Measurements from ENCODE around the gene ARMC12.

ARMC12 gene

DNA sequence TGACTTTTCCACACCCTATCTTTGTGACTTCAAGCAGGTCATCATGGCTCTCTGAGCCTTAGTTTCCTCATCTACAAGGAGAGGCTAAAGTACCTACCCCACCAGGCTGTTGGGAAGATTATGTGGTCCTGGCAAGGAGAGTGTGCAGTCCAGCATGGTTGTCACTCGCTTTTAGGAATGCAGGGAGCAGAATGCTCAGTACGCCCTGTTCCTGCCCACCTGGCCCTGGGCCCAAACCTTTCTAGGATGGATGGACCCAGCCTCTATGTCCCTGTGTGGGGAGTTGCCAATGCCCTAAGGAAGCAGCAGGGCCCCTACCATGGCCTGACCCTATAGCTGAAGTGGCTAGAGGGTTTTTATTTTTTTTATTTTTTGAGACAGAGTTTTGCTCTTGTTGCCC, 41.6 kb downstream of the ARMC12 start:
- no peak for DNase-seq

DNA sequence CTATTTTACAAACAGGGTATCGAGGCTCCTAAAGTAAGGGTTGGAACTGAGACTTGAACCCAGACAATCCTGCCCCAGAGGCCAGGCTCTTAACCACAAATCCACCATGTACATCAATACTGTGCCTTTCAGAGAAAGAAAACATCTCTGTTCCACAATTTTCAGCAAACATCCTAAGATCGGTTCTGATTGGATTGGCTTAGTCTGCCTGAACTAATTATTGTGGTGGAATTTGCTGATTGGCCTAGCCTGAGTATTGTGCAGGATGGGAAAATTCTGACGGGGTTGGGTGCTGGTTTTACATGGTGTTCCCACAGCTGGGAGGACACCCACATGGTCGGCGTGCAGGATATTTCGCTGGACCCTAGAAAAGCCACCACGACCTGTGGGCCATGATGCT, 43.9 kb downstream of the ARMC12 start, which contains the start of gene CLPSL1:
CLPSL1 (plus strand) TSS at position 301 of the 400 bp plus-strand sequence; CDS start at position 393, 92 bp downstream.
- no peak for DNase-seq

DNA sequence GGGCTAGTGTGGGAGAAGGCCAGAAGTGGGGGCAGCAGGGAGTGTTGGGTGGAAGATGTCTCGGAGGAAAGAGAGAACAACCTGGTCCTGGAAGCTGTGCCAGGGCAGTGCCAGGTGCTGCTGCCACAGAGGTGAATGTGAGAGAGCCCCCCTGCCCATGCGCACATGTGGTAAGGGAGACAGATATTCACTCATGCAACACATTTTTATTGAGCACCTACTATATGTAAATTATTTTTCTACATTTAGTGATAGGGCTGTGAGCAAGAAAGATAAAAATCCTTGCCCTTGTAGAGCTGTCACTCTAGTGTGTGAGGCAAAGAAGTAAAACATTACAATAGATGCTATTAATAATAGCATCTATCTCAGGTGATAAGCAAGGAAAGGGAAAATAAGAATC, 44.5 kb downstream of the ARMC12 start:
- no peak for DNase-seq

DNA sequence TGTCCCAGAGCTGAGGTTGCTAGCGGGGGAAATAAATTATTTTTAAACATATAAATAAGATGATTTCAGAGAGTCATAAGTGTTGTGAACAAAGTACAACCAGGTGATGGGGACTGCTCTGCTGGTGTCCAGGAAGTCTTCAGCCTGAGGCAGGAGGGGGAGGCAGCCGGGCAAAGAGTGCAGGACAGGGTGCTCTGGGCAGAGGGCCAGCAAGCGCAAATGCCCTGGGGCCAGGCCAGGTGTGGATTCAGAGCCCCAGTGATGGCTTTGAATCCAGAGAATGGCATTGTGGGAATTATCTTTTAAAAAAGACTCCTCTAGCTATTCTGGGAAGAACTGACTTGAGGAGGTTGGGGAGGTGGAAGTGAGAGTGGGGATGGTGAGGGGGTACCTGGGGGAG, 45.6 kb downstream of the ARMC12 start:
- no peak for DNase-seq

DNA sequence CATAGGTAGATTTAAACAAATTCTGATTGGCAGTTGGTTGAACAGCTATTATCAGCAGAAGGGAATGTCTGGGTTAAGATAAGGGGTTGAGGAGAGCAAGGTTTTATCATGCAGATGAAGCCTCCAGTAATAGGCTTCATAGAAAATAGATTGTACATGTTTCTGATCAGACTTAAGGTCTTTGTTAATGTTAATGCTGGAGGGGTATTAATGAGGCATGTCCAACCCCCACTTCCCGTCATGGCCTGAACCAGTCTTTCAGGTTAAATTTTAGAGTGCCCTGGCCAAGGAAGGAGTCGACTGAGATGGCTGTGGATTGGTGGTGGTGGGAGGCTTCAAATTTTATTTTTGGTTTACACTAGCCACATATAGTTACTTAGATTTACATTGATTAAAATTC, 47.4 kb downstream of the ARMC12 start:
- no peak for DNase-seq

DNA sequence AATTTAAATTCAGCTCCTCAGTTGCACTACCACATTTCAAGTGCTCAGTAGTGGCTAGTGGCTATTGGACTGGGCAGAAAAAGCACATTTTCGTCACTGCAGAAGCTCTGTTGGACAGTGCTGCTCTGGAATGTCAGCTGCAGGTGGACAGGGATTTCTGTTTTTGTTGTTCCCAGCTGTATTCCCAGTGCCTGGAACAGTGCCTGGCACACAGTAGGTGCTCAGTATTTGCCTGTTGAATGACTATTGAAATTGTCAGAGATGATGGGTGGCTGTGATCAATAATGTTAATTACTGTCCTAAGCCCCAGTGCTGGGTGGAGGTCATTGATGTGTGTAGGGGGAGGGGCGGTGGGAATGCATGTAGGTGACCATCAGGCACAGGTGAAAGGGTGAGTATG, 49.4 kb downstream of the ARMC12 start:
- DNase-seq, result no peak

DNA sequence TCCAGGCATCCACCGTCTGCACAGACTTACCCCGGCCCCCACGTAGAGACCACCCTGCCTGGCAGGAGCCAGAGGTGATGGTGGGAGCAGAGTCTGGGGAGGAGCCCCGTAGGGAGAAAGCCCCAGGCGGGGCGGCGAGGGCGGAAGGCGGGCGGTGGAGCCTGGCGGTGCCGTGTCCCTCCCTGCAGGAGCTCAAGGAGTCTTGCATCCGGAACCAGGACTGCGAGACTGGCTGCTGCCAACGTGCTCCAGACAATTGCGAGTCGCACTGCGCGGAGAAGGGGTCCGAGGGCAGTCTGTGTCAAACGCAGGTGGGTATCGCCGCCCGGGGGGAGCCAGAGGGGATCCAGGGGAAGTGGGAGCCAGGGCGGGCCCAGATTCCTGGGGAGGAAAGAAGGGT, 50.0 kb downstream of the ARMC12 start:
- DNase-seq, result no peak

DNA sequence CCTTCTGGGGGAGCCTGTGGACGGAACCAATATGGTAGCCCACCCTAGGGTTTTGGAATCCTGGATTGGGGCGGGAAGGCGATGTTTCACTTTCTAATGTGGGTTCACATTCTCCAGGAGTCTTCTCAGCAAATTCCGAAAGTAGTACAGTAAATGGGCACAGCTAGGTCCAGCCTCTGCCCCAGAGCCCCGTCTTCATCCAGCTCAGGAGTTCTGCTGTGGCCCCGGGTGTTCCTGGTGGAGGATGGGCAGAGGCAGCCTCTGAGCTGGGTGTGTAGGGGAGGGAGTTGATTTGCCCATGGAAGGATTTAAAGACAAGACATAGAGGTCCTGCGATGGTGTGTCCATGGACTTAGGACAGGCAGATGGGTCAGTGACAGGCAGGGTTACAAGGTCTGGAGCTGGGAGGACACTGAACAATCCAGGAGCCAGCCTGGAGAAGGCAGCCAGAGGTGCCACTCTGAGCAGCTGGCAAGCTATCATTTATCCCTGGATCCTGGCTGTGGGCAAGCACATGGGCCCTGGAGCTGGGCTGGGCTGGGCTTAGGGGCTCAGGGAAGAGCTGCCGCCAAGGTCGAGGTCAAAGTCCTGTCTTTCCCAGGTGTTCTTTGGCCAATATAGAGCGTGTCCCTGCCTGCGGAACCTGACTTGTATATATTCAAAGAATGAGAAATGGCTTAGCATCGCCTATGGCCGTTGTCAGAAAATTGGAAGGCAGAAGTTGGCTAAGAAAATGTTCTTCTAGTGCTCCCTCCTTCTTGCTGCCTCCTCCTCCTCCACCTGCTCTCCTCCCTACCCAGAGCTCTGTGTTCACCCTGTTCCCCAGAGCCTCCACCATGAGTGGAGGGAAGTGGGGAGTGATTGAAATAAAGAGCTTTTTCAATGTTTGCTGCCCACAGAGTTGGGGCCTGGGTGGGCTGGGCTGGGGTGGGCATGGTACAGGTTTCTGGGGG, 50.7 kb downstream of the ARMC12 start:
- no peak for DNase-seq

DNA sequence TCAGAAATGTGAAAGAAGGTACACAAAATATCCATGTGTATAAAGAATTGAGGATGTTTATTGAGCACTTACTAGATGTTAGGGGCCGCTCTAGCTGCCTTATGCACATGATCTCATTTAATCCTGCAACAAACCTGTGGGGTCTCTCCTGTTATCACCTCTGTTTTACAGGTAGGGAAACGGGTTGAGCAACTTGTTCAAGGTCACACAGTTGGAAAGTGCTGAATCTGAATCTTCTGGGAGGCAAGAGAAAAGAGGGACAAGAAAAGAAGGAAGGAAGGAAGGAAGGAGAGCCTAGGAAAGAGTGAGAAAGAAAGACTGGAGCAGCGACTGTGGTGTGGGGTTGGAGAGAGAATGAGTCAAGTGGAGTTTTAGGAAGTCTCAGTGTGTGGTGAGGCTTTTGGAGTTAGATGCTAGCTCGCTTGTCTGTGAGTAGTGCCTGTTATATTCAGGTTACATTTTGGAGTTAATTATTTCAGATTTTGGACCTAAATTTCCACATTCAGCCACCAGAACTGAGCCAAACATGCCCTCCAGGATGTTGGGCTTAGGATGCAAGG, 51.7 kb downstream of the ARMC12 start:
- no peak for DNase-seq

DNA sequence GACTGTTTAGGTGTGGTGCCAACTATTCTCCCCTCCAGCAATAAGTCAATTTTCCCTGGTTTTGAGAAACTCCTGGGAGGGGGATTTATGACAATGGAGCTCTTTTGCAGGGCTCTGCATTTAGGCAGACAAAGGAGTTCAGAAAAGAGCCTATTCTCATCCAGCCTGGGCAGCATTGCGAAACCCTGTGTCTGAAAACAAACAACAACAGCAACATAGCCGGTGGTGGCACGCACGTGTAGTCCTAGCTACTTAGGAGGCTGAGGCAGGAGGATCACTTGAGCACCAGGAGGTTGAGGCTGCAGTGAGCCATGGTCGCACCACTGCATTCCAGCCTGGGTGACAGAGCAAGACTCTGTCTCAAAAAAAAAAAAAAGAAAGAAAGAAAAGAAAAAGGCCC, 53.9 kb downstream of the ARMC12 start:
- no peak for DNase-seq

DNA sequence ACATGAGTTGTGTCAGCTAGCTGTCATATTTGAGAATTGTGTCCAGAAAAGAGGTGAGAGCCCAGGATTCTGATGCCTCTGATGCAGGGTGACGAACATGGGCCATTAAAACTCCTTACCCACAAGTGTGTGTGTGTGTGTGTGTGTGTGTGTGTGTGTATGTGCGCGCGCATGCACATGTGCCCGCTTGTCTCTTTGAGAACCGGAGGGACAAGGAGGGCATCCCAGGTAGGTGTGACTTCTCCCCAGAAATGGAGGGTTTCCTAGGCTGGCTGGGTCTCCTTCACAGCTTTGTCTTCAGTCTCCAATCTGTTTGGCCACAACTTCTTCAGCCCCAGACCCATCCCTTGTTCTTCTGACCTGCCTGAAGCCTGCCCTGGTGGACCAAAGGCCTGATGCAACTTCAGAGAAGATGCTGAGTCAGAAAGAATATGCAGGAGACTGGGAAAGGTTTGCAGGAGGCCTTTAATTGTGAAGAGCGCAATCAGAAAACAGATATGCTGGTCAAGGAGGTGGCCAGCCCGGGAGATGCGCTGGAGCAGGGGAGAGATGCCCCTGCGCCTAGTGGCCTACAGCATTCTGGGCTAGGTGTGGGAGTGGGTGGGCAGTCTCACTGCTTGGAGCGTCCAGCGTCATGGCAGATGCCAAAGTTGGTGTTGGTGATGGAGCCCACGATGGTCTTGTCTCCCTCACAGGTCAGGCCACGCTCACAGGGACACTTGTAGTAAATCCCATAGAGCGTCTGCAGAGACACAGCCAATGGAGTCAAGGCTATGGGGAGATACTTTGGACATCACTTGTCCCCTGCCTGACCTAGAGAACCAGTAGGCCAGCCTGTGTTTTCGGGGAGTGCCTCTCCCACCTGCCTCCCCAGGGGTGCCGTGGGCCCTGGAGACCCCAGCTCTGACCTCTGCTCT, 58.0 kb downstream of the ARMC12 start:
- no peak for DNase-seq

DNA sequence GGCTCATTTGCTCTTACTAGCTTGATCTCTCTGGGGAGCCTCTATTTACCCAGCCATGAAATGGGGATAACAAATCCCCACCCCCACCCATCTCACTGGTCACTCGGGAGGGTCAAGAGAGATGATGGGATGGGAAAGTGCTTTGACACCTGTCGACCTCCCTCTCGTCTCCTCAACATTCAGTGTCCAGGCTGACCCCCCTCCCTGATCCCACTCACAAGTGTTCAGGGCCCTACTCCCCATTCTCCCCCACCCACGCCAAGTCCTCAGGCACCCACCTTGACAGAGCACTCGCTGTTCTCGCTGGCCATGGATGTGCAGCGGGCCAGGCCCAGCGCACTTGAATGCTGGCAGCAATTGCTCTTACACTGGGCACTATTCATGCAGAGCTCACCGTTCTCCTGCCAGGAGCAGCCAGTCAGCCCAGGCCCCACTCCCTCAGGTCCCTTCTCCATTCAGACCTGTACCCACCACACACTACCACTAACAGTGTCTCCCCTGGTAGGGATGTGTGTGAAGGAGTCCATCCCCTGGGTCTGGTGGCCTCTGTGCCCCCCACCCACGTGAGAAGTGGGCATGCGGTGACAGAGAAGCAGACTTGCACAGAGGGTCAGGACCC, 58.7 kb downstream of the ARMC12 start:
- DNase-seq, result no peak

DNA sequence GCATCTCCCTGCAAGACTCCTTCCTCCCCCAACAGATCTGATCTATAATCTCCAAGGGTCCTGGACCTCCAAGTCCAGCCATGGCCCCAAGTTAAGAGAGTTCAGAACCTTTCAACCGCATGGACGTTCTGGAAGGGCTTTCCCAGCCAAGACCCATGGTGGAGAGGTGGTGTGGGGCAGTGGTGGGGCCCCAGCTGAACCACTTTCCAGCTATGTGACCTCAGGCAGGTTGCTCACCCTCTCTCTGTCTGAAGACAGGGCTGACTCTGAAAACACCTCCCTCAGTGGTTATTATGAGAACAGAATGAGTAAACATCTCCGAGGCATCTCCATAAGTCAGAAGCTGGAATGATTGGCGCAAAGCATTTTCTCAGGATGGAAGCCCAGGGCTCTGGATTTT, 59.4 kb downstream of the ARMC12 start:
- DNase-seq, result no peak

DNA sequence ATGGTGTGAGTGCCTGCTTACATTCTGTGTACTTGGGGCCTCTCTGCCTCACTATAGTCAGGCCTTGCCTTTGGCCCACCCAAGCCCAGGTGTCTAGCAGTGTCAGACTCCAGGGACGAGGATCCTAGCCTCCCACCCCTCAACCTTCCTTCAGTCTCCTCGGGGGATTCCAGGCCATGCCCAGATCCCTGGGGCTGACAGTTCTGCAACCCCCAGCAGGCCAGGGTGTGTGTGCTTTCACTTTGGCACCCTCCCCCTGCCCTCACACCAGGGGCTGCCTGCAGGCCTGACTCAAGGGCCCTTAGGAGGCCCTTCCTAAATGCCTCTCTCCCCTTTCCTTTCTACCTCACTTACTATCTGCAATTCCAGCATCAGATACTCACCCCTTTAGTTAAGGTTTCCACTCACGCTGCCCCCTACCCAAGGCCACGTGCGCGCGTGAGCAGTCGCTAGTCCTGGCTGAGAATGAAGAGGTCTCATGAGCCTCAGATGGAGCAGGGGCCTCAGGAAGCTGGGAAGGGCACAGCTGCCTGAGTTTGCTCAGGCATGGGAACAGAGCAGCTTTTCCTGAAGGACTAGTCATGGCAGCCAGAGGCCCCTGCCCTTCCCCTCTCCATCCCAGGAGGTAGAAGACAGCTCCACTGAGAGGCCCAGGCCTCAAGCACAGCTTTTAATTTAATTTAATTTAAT, 61.1 kb downstream of the ARMC12 start:
- no peak for DNase-seq

All from DMS 273 treated with DMSO at 0.1 percent for 48 hours (cell line).